WTC11 (cell line): Measurements from ENCODE around the gene CTDNEP1.

Source experiments
- ELF4 ChIP-seq: sonication (generic); formaldehyde crosslinking; IDR thresholded peaks from 2 replicates; pipeline ENCODE4 v1.8.1; 2022; ENCODE audit warnings: low read depth, mild to moderate bottlenecking, moderate library complexity, missing genetic modification reagents
- GRHL2 ChIP-seq: fragments of 250-450 bp; sonication (Bioruptor Pico); IDR thresholded peaks from 2 replicates; pipeline ENCODE4 v1.8.0; 2022; ENCODE audit warnings: mild to moderate bottlenecking, moderate library complexity; ENCODE audit not compliant: insufficient replicate concordance, severe bottlenecking
- RELA ChIP-seq: sonication (generic); formaldehyde crosslinking; IDR thresholded peaks from 2 replicates; pipeline ENCODE4 v1.8.1; 2022; ENCODE audit warnings: missing genetic modification reagents, mild to moderate bottlenecking, borderline replicate concordance
- ZNF423 ChIP-seq: fragments of 250-450 bp; sonication (Bioruptor Pico); IDR thresholded peaks from 2 replicates; pipeline ENCODE4 v2.1.2; 2022; ENCODE audit warnings: mild to moderate bottlenecking, moderate library complexity
- TF ChIP-seq, protein P1 (sequence below): fragments of 250-450 bp; sonication (Bioruptor Pico); IDR thresholded peaks from 2 replicates; pipeline ENCODE4 v1.8.0; 2021; ENCODE audit warnings: mild to moderate bottlenecking
- TF ChIP-seq, protein P2 (sequence below): fragments of 200-600 bp; IDR thresholded peaks from 2 replicates; pipeline ENCODE4 v1.8.0; 2022; ENCODE audit warnings: antibody characterized with exemption
- TF ChIP-seq, protein P3 (sequence below): sonication (generic); formaldehyde crosslinking; IDR thresholded peaks from 2 replicates; pipeline ENCODE4 v1.8.0; 2022; ENCODE audit warnings: mild to moderate bottlenecking, missing genetic modification reagents
- TF ChIP-seq, protein P4 (sequence below): fragments of 250-450 bp; sonication (Bioruptor Pico); conservative IDR thresholded peaks from 2 replicates; pipeline ENCODE4 v1.9.0; 2021; ENCODE audit warnings: mild to moderate bottlenecking
- TF ChIP-seq, protein P5 (sequence below): sonication (generic); formaldehyde crosslinking; conservative IDR thresholded peaks from 2 replicates; pipeline ENCODE4 v1.8.1; 2022; ENCODE audit warnings: mild to moderate bottlenecking, missing genetic modification reagents
- TF ChIP-seq, protein P6 (sequence below): sonication (generic); formaldehyde crosslinking; IDR thresholded peaks from 2 replicates; pipeline ENCODE4 v1.8.1; 2022; ENCODE audit warnings: low read depth, missing genetic modification reagents, borderline replicate concordance
- TF ChIP-seq, protein P7 (sequence below): sonication (generic); formaldehyde crosslinking; IDR thresholded peaks from 2 replicates; pipeline ENCODE4 v1.8.0; 2023; ENCODE audit warnings: missing genetic modification reagents, mild to moderate bottlenecking, borderline replicate concordance
- TF ChIP-seq, protein P8 (sequence below): sonication (generic); formaldehyde crosslinking; IDR thresholded peaks from 2 replicates; pipeline ENCODE4 v1.8.1; 2022; ENCODE audit warnings: mild to moderate bottlenecking, missing genetic modification reagents, moderate library complexity, borderline replicate concordance
- TF ChIP-seq, protein P9 (sequence below): sonication (generic); formaldehyde crosslinking; IDR thresholded peaks from 2 replicates; pipeline ENCODE4 v1.8.1; 2023; ENCODE audit warnings: mild to moderate bottlenecking, missing genetic modification reagents, borderline replicate concordance

DNA sequence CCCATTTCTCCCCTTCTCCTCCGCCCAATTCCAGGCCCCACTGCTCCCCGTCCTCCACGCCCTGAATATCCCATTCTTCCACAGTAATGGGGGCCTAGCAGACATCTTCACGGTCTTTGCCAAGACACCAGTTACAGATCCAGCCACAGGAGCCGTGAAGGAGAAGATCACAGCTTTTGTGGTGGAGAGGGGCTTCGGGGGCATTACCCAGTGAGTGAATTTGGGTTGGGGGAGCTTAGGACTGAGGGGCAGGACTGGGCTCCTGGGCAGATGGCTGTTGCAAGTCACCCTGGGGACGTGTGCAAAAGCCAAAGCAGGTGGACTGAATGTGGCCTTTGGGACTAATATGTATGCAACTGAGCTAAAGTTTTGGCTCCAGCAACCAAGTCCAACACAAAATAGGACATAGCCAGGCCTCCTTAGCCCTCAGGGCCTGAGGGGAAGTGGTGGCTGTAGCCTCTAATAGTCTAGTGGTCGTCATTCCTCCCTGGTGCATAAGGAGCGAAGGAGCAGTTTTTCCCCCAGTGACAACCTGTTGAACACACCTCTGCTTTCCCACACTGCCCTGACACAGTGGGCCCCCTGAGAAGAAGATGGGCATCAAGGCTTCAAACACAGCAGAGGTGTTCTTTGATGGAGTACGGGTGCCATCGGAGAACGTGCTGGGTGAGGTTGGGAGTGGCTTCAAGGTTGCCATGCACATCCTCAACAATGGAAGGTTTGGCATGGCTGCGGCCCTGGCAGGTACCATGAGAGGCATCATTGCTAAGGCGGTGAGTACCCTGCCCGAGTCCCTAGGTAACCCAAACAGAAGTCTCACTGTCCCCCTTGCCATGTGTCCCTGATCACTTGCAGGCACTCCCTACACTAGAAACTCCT lies 29.2 kb downstream of the CTDNEP1 start:
- TF ChIP-seq, protein P1, sequence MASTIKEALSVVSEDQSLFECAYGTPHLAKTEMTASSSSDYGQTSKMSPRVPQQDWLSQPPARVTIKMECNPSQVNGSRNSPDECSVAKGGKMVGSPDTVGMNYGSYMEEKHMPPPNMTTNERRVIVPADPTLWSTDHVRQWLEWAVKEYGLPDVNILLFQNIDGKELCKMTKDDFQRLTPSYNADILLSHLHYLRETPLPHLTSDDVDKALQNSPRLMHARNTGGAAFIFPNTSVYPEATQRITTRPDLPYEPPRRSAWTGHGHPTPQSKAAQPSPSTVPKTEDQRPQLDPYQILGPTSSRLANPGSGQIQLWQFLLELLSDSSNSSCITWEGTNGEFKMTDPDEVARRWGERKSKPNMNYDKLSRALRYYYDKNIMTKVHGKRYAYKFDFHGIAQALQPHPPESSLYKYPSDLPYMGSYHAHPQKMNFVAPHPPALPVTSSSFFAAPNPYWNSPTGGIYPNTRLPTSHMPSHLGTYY (CRISPR knock-in tag), result no peak
- TF ChIP-seq, protein P2, sequence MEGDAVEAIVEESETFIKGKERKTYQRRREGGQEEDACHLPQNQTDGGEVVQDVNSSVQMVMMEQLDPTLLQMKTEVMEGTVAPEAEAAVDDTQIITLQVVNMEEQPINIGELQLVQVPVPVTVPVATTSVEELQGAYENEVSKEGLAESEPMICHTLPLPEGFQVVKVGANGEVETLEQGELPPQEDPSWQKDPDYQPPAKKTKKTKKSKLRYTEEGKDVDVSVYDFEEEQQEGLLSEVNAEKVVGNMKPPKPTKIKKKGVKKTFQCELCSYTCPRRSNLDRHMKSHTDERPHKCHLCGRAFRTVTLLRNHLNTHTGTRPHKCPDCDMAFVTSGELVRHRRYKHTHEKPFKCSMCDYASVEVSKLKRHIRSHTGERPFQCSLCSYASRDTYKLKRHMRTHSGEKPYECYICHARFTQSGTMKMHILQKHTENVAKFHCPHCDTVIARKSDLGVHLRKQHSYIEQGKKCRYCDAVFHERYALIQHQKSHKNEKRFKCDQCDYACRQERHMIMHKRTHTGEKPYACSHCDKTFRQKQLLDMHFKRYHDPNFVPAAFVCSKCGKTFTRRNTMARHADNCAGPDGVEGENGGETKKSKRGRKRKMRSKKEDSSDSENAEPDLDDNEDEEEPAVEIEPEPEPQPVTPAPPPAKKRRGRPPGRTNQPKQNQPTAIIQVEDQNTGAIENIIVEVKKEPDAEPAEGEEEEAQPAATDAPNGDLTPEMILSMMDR, result no peak
- no peak for TF ChIP-seq ZNF423 (CRISPR knock-in tag)
- TF ChIP-seq, protein P3, sequence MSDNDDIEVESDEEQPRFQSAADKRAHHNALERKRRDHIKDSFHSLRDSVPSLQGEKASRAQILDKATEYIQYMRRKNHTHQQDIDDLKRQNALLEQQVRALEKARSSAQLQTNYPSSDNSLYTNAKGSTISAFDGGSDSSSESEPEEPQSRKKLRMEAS (CRISPR knock-in tag), result no peak
- no peak for TF ChIP-seq ELF4 (CRISPR knock-in tag)
- TF ChIP-seq RELA (CRISPR knock-in tag), result no peak
- TF ChIP-seq, protein P4, sequence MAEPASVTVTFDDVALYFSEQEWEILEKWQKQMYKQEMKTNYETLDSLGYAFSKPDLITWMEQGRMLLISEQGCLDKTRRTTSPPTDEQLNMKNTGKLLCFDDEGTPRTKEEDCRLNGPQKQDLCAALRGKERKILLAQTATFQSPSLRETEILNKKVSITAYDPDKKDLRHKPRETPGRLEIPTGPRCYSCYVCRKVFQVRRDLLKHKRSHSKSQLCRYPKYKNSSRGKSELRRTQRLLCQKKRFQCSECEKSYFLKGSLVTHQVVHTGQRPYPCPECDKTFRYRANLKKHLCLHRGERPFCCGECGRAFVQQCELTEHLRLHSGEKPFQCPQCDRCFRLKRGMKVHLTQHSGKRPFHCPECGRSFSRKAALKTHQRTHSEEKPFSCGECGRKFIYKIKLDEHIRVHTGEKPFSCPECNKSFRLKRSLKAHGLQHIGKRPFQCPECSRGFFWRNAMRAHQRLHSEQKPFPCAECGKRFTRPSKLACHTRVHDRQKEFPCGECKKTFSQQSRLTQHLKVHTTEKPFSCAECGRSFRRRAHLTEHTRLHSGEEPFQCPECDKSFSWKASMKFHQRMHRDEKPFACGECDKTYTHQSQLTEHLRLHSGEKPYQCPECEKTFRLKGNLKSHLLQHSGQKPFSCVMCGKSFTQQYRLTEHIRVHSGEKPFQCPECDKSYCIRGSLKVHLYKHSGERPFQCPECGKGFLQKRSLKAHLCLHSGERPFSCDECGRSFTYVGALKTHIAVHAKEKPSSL (CRISPR knock-in tag), result no peak
- TF ChIP-seq, protein P5, sequence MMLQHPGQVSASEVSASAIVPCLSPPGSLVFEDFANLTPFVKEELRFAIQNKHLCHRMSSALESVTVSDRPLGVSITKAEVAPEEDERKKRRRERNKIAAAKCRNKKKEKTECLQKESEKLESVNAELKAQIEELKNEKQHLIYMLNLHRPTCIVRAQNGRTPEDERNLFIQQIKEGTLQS (CRISPR knock-in tag), result no peak
- TF ChIP-seq, protein P6, sequence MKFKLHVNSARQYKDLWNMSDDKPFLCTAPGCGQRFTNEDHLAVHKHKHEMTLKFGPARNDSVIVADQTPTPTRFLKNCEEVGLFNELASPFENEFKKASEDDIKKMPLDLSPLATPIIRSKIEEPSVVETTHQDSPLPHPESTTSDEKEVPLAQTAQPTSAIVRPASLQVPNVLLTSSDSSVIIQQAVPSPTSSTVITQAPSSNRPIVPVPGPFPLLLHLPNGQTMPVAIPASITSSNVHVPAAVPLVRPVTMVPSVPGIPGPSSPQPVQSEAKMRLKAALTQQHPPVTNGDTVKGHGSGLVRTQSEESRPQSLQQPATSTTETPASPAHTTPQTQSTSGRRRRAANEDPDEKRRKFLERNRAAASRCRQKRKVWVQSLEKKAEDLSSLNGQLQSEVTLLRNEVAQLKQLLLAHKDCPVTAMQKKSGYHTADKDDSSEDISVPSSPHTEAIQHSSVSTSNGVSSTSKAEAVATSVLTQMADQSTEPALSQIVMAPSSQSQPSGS, result no peak
- TF ChIP-seq, protein P7, sequence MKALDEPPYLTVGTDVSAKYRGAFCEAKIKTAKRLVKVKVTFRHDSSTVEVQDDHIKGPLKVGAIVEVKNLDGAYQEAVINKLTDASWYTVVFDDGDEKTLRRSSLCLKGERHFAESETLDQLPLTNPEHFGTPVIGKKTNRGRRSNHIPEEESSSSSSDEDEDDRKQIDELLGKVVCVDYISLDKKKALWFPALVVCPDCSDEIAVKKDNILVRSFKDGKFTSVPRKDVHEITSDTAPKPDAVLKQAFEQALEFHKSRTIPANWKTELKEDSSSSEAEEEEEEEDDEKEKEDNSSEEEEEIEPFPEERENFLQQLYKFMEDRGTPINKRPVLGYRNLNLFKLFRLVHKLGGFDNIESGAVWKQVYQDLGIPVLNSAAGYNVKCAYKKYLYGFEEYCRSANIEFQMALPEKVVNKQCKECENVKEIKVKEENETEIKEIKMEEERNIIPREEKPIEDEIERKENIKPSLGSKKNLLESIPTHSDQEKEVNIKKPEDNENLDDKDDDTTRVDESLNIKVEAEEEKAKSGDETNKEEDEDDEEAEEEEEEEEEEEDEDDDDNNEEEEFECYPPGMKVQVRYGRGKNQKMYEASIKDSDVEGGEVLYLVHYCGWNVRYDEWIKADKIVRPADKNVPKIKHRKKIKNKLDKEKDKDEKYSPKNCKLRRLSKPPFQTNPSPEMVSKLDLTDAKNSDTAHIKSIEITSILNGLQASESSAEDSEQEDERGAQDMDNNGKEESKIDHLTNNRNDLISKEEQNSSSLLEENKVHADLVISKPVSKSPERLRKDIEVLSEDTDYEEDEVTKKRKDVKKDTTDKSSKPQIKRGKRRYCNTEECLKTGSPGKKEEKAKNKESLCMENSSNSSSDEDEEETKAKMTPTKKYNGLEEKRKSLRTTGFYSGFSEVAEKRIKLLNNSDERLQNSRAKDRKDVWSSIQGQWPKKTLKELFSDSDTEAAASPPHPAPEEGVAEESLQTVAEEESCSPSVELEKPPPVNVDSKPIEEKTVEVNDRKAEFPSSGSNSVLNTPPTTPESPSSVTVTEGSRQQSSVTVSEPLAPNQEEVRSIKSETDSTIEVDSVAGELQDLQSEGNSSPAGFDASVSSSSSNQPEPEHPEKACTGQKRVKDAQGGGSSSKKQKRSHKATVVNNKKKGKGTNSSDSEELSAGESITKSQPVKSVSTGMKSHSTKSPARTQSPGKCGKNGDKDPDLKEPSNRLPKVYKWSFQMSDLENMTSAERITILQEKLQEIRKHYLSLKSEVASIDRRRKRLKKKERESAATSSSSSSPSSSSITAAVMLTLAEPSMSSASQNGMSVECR (CRISPR knock-in tag), result no peak
- TF ChIP-seq, protein P8, sequence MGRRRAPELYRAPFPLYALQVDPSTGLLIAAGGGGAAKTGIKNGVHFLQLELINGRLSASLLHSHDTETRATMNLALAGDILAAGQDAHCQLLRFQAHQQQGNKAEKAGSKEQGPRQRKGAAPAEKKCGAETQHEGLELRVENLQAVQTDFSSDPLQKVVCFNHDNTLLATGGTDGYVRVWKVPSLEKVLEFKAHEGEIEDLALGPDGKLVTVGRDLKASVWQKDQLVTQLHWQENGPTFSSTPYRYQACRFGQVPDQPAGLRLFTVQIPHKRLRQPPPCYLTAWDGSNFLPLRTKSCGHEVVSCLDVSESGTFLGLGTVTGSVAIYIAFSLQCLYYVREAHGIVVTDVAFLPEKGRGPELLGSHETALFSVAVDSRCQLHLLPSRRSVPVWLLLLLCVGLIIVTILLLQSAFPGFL (CRISPR knock-in tag), result no peak
- no peak for TF ChIP-seq GRHL2 (CRISPR knock-in tag)
- TF ChIP-seq, protein P9, sequence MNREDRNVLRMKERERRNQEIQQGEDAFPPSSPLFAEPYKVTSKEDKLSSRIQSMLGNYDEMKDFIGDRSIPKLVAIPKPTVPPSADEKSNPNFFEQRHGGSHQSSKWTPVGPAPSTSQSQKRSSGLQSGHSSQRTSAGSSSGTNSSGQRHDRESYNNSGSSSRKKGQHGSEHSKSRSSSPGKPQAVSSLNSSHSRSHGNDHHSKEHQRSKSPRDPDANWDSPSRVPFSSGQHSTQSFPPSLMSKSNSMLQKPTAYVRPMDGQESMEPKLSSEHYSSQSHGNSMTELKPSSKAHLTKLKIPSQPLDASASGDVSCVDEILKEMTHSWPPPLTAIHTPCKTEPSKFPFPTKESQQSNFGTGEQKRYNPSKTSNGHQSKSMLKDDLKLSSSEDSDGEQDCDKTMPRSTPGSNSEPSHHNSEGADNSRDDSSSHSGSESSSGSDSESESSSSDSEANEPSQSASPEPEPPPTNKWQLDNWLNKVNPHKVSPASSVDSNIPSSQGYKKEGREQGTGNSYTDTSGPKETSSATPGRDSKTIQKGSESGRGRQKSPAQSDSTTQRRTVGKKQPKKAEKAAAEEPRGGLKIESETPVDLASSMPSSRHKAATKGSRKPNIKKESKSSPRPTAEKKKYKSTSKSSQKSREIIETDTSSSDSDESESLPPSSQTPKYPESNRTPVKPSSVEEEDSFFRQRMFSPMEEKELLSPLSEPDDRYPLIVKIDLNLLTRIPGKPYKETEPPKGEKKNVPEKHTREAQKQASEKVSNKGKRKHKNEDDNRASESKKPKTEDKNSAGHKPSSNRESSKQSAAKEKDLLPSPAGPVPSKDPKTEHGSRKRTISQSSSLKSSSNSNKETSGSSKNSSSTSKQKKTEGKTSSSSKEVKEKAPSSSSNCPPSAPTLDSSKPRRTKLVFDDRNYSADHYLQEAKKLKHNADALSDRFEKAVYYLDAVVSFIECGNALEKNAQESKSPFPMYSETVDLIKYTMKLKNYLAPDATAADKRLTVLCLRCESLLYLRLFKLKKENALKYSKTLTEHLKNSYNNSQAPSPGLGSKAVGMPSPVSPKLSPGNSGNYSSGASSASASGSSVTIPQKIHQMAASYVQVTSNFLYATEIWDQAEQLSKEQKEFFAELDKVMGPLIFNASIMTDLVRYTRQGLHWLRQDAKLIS, result no peak
